Measurements from ENCODE around the gene KCND2. TPM values are rescaled to one million over a fixed set of nuclear protein-coding genes. Genes with fewer than 3 reads are reported as not detected.
A peak's percentile ranks its signal among the peaks of the same experiment; 100 is the strongest.

KCND2 gene
- total RNA-seq, 2 donors from 2014 or later, result not detected

DNA sequence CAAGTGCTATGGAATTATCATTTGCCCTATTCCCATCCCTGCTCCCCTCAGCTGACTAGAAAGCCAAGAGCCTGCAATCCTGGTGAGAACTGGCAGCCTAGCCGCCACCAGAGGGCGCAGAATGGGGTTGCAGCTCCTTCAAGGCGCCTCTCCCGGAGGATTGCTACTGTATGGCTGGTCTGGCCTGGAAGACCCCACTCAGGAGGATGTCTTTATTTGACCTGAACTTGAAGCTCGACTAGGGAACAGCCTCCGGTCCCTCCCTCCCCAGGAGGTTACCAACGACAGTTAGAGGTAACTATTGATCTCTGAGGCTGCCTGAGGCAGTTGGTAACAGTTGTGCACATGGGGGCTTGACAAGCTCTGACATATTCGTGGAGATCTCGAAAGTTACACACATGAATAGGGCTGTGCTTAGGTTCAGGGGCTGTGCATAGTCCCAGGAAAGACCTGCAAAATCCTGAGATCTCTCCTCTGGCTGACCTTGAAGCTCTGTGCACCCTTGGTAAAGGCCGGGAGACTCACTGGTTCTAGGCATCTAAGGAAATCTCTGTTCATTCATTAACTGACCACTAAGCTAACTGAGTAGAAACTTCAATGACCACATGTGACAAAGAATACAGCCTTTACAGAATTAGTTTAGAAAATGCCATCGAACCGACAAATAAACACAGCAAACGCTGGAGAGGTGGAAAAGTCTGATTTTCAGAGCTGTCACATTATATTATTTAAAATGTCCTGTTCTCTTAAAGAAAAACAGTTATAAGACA lies 519.3 kb downstream of the KCND2 start:
- ATAC-seq (replicated peaks), result peak; percentile 75
- no peaks in the 10 kb centered on the region for H3K9me3 Mint-ChIP-seq
- H3K27me3 Mint-ChIP-seq, result peaks cover 4% of the 10 kb centered on the region
- no peak overlapping the region for H3K27ac Mint-ChIP-seq
- no peaks in the 10 kb centered on the region for H3K36me3 Mint-ChIP-seq (ENCODE audit: low read depth)
- no peaks in the 10 kb centered on the region for H3K4me1 Mint-ChIP-seq
- H3K4me3 Mint-ChIP-seq, result no peak overlapping the region

DNA sequence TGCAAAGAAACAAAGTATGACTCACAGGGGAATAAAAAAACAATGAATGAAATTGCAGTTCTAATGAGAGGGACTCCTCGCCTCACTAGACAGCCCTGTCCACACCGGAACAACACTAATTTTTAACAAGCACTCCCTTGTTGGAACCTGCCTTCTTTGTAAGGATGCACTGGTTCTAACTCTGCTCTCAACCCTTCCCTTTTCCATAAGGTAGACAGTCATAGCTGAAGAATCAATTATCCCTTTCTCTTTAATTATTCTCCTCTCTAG lies 519.8 kb downstream of the KCND2 start:
- H3K9me3 Mint-ChIP-seq, result no peaks in the 10 kb centered on the region
- no peaks in the 10 kb centered on the region for H3K4me1 Mint-ChIP-seq
- H3K36me3 Mint-ChIP-seq (ENCODE audit: low read depth), result no peaks in the 10 kb centered on the region
- no peak overlapping the region for H3K27ac Mint-ChIP-seq
- H3K4me3 Mint-ChIP-seq, result no peak overlapping the region
- H3K27me3 Mint-ChIP-seq, result peaks cover 4% of the 10 kb centered on the region
- no peak for ATAC-seq (replicated peaks)

DNA sequence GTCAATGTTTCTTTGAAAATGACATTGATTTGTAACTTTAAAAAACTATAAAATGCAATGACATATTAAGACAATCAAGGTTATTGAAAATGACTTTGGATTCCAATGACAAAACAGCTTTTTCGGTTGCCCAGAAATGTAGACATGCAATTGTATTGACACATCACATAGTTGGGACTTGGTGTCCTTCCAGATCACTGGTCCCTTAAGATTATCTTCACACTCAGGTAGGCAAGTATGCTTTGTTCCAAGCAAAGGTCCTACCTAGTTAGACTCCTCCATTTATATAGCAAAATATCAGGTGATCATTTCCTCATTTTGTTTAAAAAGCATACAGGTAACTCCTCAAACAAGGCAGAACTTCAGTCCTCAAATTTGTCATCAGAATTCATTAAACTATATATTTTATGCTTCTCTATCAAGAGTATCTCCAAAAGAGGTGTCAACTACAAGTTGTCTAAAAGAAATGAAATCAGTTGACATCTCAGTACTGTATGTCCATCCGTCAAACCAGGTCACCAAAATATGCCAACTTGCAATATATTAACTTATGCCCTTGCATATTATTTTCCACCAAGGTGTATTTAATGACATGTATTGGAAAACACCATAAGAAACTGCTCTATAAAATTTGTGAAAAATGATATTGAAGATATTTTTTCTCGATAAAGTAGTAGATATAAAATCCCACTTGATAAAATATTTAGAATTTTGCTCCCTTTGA lies 520.4 kb downstream of the KCND2 start:
- peaks cover 4% of the 10 kb centered on the region for H3K27me3 Mint-ChIP-seq
- H3K9me3 Mint-ChIP-seq, result no peaks in the 10 kb centered on the region
- H3K4me3 Mint-ChIP-seq, result no peak overlapping the region
- no peaks in the 10 kb centered on the region for H3K4me1 Mint-ChIP-seq
- no peak overlapping the region for H3K27ac Mint-ChIP-seq
- H3K36me3 Mint-ChIP-seq (ENCODE audit: low read depth), result no peaks in the 10 kb centered on the region
- ATAC-seq (replicated peaks), result no peak

DNA sequence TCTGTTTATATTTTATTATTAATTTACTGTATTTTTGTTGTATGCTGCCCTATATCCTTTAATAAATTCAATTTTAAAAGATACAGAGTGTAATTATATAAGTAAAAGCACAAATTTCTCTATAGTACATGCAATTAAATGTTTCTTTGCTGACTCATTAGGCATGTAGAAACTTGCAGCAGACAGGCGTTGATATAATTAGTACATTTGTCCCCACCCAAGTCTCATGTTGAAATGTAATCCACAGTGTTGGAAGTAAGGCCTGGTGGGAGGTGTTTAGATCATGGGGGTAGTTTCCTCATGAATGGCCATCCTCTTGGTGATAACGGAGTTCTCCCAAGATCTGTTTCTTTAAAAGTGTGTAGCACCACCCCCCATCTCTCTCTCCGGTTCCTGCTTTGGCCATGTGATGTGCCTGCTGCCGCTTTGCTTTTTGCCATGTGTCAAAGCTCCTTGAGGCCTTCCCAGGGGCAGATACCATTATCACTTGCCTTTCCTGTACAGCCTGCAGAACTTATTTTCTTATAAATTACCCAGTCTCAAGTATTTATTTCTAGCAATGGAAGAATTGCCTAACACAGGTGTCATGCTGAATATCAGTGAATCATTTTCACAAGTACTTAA lies 521.2 kb downstream of the KCND2 start:
- no peaks in the 10 kb centered on the region for H3K36me3 Mint-ChIP-seq (ENCODE audit: low read depth)
- no peak overlapping the region for H3K27ac Mint-ChIP-seq

DNA sequence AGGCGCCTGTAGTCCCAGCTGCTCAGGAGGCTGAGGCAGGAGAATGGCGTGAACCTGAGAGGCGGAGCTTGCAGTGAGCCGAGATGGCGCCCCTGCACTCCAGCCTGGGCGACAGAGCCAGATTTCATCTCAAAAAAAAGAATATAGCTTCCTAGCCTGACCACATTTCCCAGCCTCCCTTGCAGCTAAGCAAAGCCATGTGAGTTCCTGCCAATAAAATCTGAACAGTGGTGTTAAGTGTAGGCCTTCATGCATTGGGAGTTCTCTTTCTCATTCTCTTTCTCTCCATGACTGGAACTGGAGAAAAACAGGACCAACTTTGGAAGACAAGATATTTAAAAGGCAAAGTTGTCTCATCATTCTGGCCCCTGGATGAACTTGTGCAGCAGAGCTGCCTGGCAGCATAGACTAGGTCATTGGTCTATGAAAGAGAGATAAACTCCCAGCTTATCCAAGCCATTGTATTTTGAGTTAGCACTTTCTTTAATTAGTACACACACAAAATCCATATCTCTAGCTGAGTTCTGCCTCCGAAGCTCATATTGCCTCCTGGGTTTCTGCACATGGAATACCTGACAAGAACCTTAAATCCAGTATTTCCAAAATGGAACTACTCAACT lies 524.2 kb downstream of the KCND2 start:
- H3K27me3 Mint-ChIP-seq, result peaks cover 5% of the 10 kb centered on the region
- H3K4me1 Mint-ChIP-seq, result no peaks in the 10 kb centered on the region
- no peak for ATAC-seq (replicated peaks)
- H3K9me3 Mint-ChIP-seq, result no peaks in the 10 kb centered on the region
- no peak overlapping the region for H3K27ac Mint-ChIP-seq
- H3K4me3 Mint-ChIP-seq, result no peak overlapping the region
- no peaks in the 10 kb centered on the region for H3K36me3 Mint-ChIP-seq (ENCODE audit: low read depth)

More for the DNA sequence above, 521.2 kb downstream of the KCND2 start:
- no peaks in the 10 kb centered on the region for H3K4me1 Mint-ChIP-seq
- H3K4me3 Mint-ChIP-seq, result no peak overlapping the region
- ATAC-seq (replicated peaks), result no peak
- H3K9me3 Mint-ChIP-seq, result no peaks in the 10 kb centered on the region
- peaks cover 4% of the 10 kb centered on the region for H3K27me3 Mint-ChIP-seq

DNA sequence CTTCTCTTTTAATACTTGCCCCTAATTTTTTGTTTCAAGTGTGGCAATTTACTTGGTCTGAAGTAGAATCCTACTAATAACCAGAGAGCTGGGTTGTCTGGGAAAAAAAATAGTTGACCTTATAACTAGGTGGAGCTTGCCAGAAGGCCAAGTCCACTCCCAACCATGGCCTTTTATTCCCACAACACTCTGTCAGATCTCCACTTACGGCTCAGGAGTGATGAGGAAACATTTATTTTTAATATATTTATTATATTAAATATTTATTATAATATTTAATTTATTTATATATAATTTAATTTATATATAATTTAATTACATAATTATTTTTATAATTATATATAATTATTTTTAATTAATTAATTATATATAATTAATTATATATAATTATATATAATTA lies 526.2 kb downstream of the KCND2 start:
- Mint-ChIP-seq H3K27me3 (peaks cover 5% of the 10 kb centered on the region), H3K4me1 (no peaks in the 10 kb centered on the region), H3K36me3 (ENCODE audit: low read depth) (no peaks in the 10 kb centered on the region), H3K4me3 (no peak overlapping the region), H3K9me3 (no peaks in the 10 kb centered on the region), H3K27ac (no peak overlapping the region)
- ATAC-seq (replicated peaks), result no peak
